GM19395 (cell line): ENCODE results near the gene SCUBE1.

Experiments used
- ATAC-seq: cut with Tn5 transposase; IDR thresholded peaks from one replicate; pipeline ENCODE4 v1.9.1; 2021; ENCODE audit warnings: mild to moderate bottlenecking, moderate library complexity; ENCODE audit not compliant: unreplicated experiment

Gene SCUBE1

DNA sequence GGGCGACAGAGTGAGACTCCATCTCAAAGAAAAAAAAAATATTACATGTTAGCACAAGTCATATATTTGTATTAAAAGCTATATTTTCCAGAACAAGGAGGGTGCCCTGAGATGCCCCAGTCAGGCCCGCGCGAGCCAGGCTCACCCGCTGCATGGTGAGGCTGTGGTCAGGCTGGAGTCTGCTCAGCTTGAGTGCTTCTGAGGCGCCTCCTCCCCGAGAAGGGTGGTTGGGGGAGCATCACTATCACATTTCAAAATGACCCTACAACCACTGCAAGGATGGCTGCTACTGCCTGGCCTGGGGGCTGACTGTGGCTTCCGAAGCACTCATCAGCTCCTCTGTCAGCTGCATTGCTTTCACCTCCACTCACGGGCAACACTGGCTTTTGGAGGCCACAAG is 77.1 kb downstream of the SCUBE1 start:
- no peak for ATAC-seq

GRCh38 chr22:43263645-43264514 is 79.3 kb downstream of the SCUBE1 start:
- ATAC-seq, result peak; percentile 83

GRCh38 chr22:43262990-43263644 is 80.1 kb downstream of the SCUBE1 start:
- no peak for ATAC-seq

DNA sequence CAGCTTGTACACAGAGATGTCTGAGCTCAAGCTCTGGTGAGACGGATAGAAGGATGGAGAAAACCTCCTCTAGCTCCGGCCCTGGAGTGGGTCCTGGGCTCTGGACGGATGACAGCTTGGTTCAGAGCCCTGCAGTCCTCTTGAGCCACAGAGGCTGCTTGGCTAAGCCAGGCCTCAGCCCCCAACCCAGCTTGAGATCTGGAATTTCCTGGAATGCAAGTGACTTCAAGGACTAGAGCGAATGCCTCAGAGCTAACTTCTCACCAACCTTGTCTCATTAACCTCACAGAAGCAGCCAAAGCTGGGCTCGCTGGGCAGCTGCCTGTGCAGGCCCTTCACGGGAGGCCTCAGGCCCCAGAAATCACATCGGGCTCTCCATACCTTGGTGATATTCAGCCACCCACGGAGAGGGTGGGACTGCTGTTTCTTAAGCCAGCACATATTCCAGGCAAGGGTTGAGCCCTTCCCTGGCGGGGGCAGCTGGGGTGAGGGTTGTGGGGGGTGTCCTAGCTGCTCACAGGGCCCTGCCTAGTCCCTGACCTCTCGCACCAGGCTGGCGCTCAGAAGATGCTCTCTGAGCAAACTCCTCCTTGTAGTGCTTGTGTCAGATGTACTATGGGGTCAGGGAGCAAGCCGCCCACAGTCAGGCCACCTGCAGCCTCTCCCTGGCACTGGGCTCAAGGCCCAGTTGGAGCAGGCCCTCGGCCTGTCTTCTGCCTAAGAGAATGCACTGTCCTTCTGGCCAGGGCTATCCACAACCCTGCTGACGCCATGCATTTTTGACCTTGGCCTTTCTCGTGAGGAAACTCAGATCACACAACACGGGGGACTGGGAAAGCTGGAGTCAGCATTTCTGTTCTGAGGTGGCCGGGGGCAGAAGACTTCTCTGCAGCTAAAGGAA is 82.6 kb downstream of the SCUBE1 start:
- no peak for ATAC-seq

DNA sequence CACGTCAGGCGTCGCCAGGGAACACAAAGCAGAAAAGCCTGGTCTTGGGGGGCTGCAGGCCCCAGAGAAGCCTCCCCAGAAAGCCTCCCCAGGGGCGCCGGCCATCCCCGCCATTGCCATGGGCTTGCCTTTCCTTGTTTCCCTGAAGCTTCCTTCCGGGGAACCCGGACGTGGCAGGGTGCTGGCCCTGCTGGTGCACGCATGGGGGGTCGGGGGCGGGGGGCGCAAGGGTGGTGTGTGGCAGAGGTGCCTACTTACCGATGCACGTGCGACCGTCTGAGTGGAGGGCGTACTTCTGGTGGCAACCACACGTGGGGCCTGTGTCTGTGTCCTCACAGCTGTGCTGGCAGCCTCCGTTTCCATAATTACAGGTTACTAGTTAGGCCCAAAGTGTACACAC is 85.2 kb downstream of the SCUBE1 start:
- ATAC-seq, result no peak

GRCh38 chr22:43257549-43257948 is 85.6 kb downstream of the SCUBE1 start:
- no peak for ATAC-seq

GRCh38 chr22:43256976-43257545 is 86.1 kb downstream of the SCUBE1 start:
- no peak for ATAC-seq

DNA sequence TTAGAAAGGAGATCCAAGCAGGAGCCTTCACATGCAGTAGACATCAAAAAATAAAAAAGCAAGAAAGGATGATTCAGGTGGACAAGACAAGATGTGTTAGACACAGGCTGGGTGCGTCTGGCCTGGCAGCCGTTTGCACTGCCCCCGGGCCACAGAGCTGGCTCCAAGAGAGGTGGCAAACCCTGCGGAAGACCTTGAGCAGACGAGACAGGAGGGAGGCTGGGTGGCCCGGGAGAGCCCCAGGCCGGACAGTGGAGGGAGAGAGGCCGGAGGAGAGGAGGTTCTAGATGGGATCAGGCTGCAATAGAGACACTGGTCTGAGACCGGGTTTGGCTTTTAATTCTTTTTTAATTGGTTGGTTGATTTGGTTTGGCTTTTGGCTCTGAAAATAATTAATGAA is 86.6 kb downstream of the SCUBE1 start:
- no peak for ATAC-seq

DNA sequence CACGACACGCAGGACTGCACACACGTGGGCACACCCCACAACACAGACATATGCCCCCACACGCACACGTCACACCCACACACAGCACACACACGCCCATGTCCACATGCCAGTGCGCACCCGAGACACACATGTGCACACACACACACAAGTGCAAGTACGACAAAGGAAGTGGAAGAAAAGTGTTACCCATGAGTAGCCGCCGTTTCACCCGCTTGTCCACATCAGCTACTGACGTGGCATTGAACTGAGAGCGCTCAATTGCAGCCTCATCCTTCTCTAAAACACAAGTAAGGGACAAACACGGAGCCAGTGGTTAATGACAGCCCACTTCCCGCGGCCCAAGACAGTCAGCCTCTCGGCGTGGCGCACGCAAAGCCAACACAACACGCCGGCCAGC is 87.9 kb downstream of the SCUBE1 start:
- no peak for ATAC-seq

DNA sequence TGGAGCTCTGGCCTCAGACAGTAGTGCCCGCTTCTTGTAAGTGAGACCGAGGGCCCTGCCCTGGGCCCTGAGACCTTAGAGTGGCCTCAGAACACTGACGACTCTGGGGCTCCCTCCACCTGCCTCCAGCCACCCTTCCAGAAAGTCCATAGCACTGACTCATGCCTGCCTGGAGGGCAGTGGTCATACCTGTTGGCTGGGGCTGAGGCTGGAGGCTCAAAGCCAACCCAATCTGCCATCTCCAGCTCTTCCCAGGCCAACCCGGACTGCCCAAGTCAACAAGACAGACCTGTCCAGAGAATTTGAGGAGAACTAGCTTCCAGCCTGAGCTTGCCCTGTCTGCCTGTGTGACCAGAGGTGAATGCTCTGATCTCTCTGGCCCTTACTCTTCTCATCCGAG is 89.3 kb downstream of the SCUBE1 start:
- ATAC-seq, result no peak

DNA sequence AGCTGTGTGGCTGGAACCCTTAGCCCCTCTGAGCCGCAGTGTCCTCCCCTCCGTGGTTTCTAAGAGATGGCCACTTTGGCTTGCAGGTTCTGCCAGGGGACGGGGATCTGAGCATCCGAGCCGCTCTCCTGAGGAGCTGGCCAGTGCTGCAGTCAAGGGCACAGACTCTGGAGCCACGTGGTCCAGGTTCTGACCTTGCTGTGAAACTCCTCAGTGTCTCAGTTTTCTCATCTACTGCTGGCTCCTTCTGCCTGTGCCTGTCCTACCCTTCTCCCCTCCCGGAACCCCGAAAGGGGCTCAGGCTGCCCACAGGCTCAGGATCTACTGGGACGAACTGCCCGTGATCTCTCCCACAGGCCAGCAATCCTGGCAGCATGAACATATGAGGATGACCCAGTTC is 90.9 kb downstream of the SCUBE1 start:
- no peak for ATAC-seq

GRCh38 chr22:43249789-43250471 is 93.2 kb downstream of the SCUBE1 start:
- ATAC-seq, result no peak

DNA sequence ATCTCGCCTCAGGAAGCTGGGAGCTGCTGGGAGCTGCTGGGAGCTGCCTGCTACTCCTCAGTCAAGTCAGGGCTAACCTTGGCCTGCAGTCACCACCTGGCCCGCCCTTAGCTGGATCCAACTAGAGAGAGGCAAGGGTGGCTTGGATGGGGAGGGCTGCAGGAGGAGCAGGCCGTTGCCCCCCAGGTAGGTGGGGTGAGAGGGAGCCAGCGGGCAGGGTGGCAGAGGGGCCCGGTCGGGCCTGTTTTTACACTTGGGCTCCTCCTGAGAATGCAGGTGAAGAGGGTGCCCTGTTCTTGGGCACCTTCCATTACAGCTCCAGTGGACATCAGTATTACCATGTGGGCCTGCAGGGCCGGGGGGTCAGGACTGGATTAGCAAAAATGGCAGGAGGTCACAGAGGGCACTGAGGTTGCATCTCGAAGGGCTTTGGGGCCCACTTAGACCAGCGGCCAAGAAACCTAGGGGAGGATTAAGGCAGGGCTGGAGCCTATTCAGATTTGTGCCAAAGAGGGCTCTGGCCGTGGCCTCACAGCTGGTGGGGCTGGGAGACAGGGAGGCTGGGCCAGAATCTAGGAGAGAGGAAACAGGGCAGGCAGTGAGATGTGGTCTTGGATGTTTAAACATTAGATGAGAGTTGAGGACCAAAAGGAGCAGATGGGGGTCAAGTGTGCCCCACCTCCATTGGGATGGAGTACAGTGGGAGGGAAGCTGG is 95.5 kb downstream of the SCUBE1 start:
- no peak for ATAC-seq

GRCh38 chr22:43246188-43246587 is 97.0 kb downstream of the SCUBE1 start:
- ATAC-seq, result no peak

DNA sequence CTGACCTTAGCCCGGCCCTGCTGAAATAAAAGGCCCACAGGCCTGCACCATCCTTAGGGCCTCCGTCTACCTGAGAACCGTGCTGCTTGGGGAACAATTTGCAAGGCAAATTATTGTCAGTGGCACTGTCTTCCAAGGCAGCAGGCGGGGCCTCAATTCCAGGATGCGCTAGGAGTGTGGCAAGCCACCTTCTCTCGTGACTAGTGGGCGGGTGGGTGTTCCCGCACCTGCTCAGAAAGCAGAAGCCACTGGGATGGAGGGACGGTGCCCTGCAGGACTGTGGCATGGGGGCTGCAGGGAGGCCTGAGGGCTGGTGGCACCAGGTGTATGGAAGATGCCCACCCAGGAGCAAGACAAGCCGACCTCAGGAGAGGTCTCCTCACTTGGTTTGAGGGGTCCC is 97.5 kb downstream of the SCUBE1 start:
- no peak for ATAC-seq

- no peak for ATAC-seq
These were observed 98.2 kb downstream of the SCUBE1 start for GRCh38 chr22:43244803-43245527.

- no peak for ATAC-seq
These were observed 98.8 kb downstream of the SCUBE1 start for GRCh38 chr22:43244402-43244801.

GRCh38 chr22:43243324-43243723 is 99.8 kb downstream of the SCUBE1 start:
- ATAC-seq, result no peak

DNA sequence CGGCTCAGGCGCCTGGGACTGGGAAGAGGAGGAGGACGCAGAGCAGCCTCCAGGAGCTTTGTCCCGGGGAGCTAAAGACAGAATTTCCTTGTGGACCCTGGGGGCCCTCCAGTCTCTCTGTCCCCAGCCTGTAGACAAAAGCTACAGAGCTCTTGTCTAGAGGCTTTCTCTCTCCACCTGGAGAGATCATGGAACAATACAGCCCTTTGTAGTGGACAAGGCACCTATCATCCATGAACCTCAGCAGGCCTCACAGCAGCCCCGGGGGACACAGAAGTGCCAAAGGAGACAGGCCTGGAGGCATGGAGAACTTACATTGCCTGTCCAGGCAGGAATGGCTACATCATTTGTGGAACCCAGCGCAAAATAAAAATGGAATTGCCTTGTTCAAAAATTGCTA is 100.5 kb downstream of the SCUBE1 start:
- no peak for ATAC-seq
